GM19372 (cell line): Measurements from ENCODE around the gene ZC2HC1B.

Experiments used
- ATAC-seq: cut with Tn5 transposase; IDR thresholded peaks from one replicate; pipeline ENCODE4 v1.9.1; 2021; ENCODE audit warnings: mild to moderate bottlenecking, low read depth, moderate library complexity; ENCODE audit not compliant: unreplicated experiment

ZC2HC1B gene

GRCh38 chr6:143928853-143929252, 64.6 kb downstream of the ZC2HC1B start:
- no peak for ATAC-seq

GRCh38 chr6:143929975-143930374, 65.7 kb downstream of the ZC2HC1B start:
- no peak for ATAC-seq

GRCh38 chr6:143934331-143934730, 70.1 kb downstream of the ZC2HC1B start:
- ATAC-seq, result no peak

- ATAC-seq, result no peak
These were observed 70.6 kb downstream of the ZC2HC1B start for GRCh38 chr6:143934867-143935266.

- ATAC-seq, result no peak
These were observed 72.1 kb downstream of the ZC2HC1B start for GRCh38 chr6:143936347-143936746.

- ATAC-seq, result no peak
These were observed 72.7 kb downstream of the ZC2HC1B start for GRCh38 chr6:143936778-143937667.

- no peak for ATAC-seq
These were observed 73.3 kb downstream of the ZC2HC1B start for GRCh38 chr6:143937668-143937970.

- no peak for ATAC-seq
These were observed 75.1 kb downstream of the ZC2HC1B start for GRCh38 chr6:143939364-143939763.

- ATAC-seq, result peak; percentile 96
These were observed 75.8 kb downstream of the ZC2HC1B start for GRCh38 chr6:143940011-143940597.

GRCh38 chr6:143941852-143942627, 77.8 kb downstream of the ZC2HC1B start:
- no peak for ATAC-seq

GRCh38 chr6:143948208-143948607, 83.9 kb downstream of the ZC2HC1B start:
- ATAC-seq, result no peak

GRCh38 chr6:143949535-143949934, 85.3 kb downstream of the ZC2HC1B start:
- no peak for ATAC-seq

- ATAC-seq, result no peak
These were observed 85.7 kb downstream of the ZC2HC1B start for GRCh38 chr6:143949962-143950361.

- no peak for ATAC-seq
These were observed 86.6 kb downstream of the ZC2HC1B start for GRCh38 chr6:143950875-143951274.

- no peak for ATAC-seq
These were observed 87.9 kb downstream of the ZC2HC1B start for GRCh38 chr6:143952060-143952778.

GRCh38 chr6:143952947-143953701, 88.8 kb downstream of the ZC2HC1B start:
- no peak for ATAC-seq

- ATAC-seq, result no peak
These were observed 89.6 kb downstream of the ZC2HC1B start for GRCh38 chr6:143953922-143954321.

GRCh38 chr6:143955971-143956370, 91.7 kb downstream of the ZC2HC1B start:
- no peak for ATAC-seq

GRCh38 chr6:143957679-143958274, 93.5 kb downstream of the ZC2HC1B start:
- no peak for ATAC-seq
